GM23248 (cell line): Measurements from ENCODE around the gene PPP6R2. TPM values are rescaled to one million over a fixed set of nuclear protein-coding genes. Genes with fewer than 3 reads are reported as not detected.

ENCODE experiments used
- DNase-seq: peaks from one replicate; pipeline ENCODE4 v3.0.0-alpha.2; 2015
- H2AFZ ChIP-seq: fragments of 200-600 bp; sonication (generic); 2 replicates; pipeline ENCODE4 v1.6.1; 2016; ENCODE audit warnings: antibody characterized with exemption
- H3F3A ChIP-seq: fragments of 200-600 bp; sonication (generic); 2 replicates; pipeline ENCODE4 v1.6.1; 2016; ENCODE audit warnings: mild to moderate bottlenecking, antibody characterized with exemption, mixed run types; ENCODE audit not compliant: insufficient read depth
- H3K27ac ChIP-seq: fragments of 200-600 bp; sonication (generic); 2 replicates; pipeline ENCODE4 v1.5.1; 2016; ENCODE audit warnings: mild to moderate bottlenecking
- H3K27me3 ChIP-seq: fragments of 200-600 bp; sonication (generic); replicated peaks from 2 replicates; pipeline ENCODE4 v1.6.1; 2016; ENCODE audit warnings: mild to moderate bottlenecking; ENCODE audit not compliant: insufficient read depth
- H3K36me3 ChIP-seq: fragments of 200-600 bp; sonication (generic); 2 replicates; pipeline ENCODE4 v1.6.1; 2016; ENCODE audit warnings: low read depth, mild to moderate bottlenecking
- H3K4me1 ChIP-seq: fragments of 200-600 bp; sonication (generic); 2 replicates; pipeline ENCODE4 v1.6.1; 2016; ENCODE audit warnings: mild to moderate bottlenecking; ENCODE audit not compliant: insufficient read depth
- H3K4me2 ChIP-seq: fragments of 200-600 bp; sonication (generic); one replicate; pipeline ENCODE4 v1.6.1; 2016; ENCODE audit warnings: mild to moderate bottlenecking; ENCODE audit not compliant: unreplicated experiment
- H3K4me3 ChIP-seq: fragments of 200-600 bp; sonication (generic); 2 replicates; pipeline ENCODE4 v1.5.1; 2016; ENCODE audit warnings: mild to moderate bottlenecking
- H3K79me2 ChIP-seq: fragments of 200-600 bp; sonication (generic); 2 replicates; pipeline ENCODE4 v1.6.1; 2016; ENCODE audit warnings: mild to moderate bottlenecking; ENCODE audit not compliant: insufficient read depth
- H3K9ac ChIP-seq: fragments of 200-600 bp; sonication (generic); 2 replicates; pipeline ENCODE4 v1.6.1; 2016; ENCODE audit warnings: mild to moderate bottlenecking
- H3K9me2 ChIP-seq: fragments of 200-600 bp; sonication (generic); 2 replicates; pipeline ENCODE4 v1.6.1; 2016; ENCODE audit warnings: mixed run types, mild to moderate bottlenecking, moderate library complexity; ENCODE audit not compliant: insufficient read depth
- H3K9me3 ChIP-seq: fragments of 200-600 bp; sonication (generic); one replicate; pipeline ENCODE4 v1.6.1; 2017; ENCODE audit warnings: low read depth
- H4K20me1 ChIP-seq: fragments of 200-600 bp; sonication (generic); 2 replicates; pipeline ENCODE4 v1.6.0; 2016; ENCODE audit not compliant: insufficient read depth
- EZH2 ChIP-seq: fragments of 200-600 bp; sonication (generic); IDR thresholded peaks from 2 replicates; pipeline ENCODE4 v1.6.1; 2018; ENCODE audit warnings: antibody characterized with exemption, mild to moderate bottlenecking; ENCODE audit not compliant: insufficient read depth, poor library complexity, severe bottlenecking
- EZH2phosphoT487 ChIP-seq: fragments of 200-600 bp; sonication (generic); IDR thresholded peaks from 2 replicates; pipeline ENCODE4 v1.6.1; 2018; ENCODE audit warnings: antibody characterized with exemption, moderate library complexity, mild to moderate bottlenecking, low read depth; ENCODE audit not compliant: insufficient read depth
- WGBS, 2 experiments: methylation state at CpG; one replicate each; pipeline ENCODE4 v1.1.6; 2015 to 2017; ENCODE audit warnings: low lambda C conversion rate in 2 of 2, low coverage in 1 of 2; ENCODE audit errors: missing lambda C conversion rate in 2 of 2; 5-methylcytosine and 5-hydroxymethylcytosine counted together
- in situ Hi-C: fragments of 300-500 bp; cut with MboI; formaldehyde crosslinking; loops from 2 replicates; pipeline ENCODE4 v1.15.0; 2020
- polyA plus RNA-seq: library from polyadenylated mRNA; unstranded; fragments of >200 nt; fragmentation: Nextera tagmentation; extraction: Ambion mirVana; gene quantifications from 2 replicates; pipeline ENCODE4 v1.2.1, GENCODE V29; 2016
- total RNA-seq: library from RNA; depleted of rRNA; stranded (reverse); fragments of >200 nt; shearing (Covaris generic); gene quantifications from 2 replicates; pipeline ENCODE4 v1.2.3, GENCODE V29; 2014

PPP6R2 gene
- total and polyA plus RNA-seq, 2 experiments from 2014 or later, result 22.2 to 58.4 TPM

DNA sequence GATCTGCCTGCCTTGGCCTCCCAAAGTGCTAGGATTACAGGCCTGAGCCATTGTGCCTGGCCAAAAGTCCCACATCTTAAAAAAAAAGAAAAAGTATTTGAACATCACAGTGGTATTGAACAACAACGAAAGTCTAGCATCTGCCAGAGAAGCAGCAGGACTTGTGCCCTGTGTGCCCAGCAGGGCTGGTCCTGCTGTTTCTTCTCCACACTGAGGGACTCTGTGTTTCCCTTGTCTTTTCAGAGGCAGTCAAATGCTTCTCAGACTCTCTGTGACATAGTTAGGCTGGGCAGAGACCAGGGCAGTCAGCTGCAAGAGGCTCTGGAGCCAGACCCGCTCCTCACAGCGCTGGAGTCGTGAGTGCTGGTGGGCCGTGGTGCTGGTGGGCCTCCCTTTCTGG, 75.5 kb downstream of the PPP6R2 start:
- Histone ChIP-seq H3K27ac (no peak overlapping the region), H3K9me3 (no peaks in the 10 kb centered on the region), H3K9ac (no peak overlapping the region), H3K9me2 (no peaks in the 10 kb centered on the region), H3K27me3 (no peaks in the 10 kb centered on the region), H3K79me2 (no peaks in the 10 kb centered on the region), H3K4me1 (no peaks in the 10 kb centered on the region), H3F3A (no peaks in the 10 kb centered on the region), H4K20me1 (no peaks in the 10 kb centered on the region), H3K4me2 (no peak overlapping the region), H3K36me3 (peaks cover 23% of the 10 kb centered on the region; the same call in 1 of the 2 replicates), H2AFZ (no peak overlapping the region), H3K4me3 (no peak overlapping the region)
- WGBS, 2 experiments, result 97 to 98% methylated on average over 5 of the region's 5 CpGs
- DNase-seq, result no peak
- in situ Hi-C loops, result no loop called here
- TF ChIP-seq EZH2, result no peak
- no peak for TF ChIP-seq EZH2phosphoT487

DNA sequence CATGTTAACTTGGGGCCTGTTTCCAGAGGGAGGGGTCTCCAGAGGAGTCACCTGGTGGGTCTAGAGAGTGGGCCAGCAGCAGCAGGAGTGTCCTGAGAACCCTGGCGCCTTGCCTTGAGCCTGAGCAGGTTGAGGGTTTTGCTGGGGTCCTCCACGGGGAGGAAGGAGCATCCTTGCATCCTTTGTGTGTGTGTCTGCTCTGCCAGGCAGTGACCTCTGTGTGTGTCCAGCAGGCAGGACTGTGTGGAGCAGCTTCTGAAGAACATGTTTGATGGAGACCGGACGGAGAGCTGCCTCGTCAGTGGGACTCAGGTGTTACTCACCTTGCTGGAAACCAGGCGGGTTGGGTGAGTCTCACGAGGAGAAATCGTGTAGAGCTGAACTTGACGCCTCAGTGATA, 76.0 kb downstream of the PPP6R2 start:
- no peaks in the 10 kb centered on the region for H3K27me3 ChIP-seq
- H2AFZ ChIP-seq, result no peak overlapping the region
- H4K20me1 ChIP-seq, result no peaks in the 10 kb centered on the region
- in situ Hi-C loops, result no loop called here
- WGBS, 2 experiments, result 86 to 92% methylated on average over 9 of the region's 9 CpGs
- DNase-seq, result no peak
- H3K4me3 ChIP-seq, result no peak overlapping the region
- no peak overlapping the region for H3K4me2 ChIP-seq
- TF ChIP-seq EZH2phosphoT487, result no peak
- TF ChIP-seq EZH2, result no peak
- H3F3A ChIP-seq, result no peaks in the 10 kb centered on the region
- H3K9ac ChIP-seq, result no peak overlapping the region
- H3K4me1 ChIP-seq, result no peaks in the 10 kb centered on the region
- H3K9me3 ChIP-seq, result no peaks in the 10 kb centered on the region
- H3K9me2 ChIP-seq, result no peaks in the 10 kb centered on the region
- H3K27ac ChIP-seq, result no peak overlapping the region
- H3K36me3 ChIP-seq, result peaks cover 23% of the 10 kb centered on the region; the same call in 1 of the 2 replicates
- no peaks in the 10 kb centered on the region for H3K79me2 ChIP-seq

DNA sequence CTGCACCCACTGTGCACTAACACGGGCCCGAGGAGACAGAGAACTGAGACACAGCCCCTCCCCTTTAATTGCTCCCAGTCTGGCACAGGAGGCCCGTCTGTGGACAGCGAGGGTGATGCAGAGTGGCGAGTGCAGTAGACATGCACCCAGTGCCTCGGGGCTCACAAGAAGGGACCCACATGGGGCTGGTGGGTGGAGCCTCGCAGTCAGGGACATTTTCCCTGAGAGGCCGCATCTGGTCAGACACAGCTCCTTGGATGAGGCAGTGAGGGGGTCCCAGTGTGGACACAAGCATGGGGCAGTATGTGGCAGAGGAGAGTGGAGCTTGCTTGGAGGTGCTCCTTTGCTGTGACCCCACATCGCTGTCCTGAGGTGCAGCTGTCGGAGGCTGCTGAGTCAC, 76.9 kb downstream of the PPP6R2 start:
- no peak for DNase-seq
- Histone ChIP-seq H3K27ac (no peak overlapping the region), H3K9me2 (no peaks in the 10 kb centered on the region), H2AFZ (no peak overlapping the region), H3K9me3 (no peaks in the 10 kb centered on the region), H3K27me3 (no peaks in the 10 kb centered on the region), H3K4me3 (no peak overlapping the region), H3K4me1 (no peaks in the 10 kb centered on the region), H3K9ac (no peak overlapping the region), H4K20me1 (no peaks in the 10 kb centered on the region), H3K79me2 (no peaks in the 10 kb centered on the region), H3K4me2 (no peak overlapping the region), H3K36me3 (peaks cover 26% of the 10 kb centered on the region; the same call in 1 of the 2 replicates), H3F3A (0 out of 2 replicates have a peak, but pooled peaks cover 2% of the 10 kb centered on the region)
- in situ Hi-C loops, result no loop called here
- TF ChIP-seq EZH2 (no peak), EZH2phosphoT487 (no peak)
- WGBS, 2 experiments, result 95 to 98% methylated on average over 10 of the region's 10 CpGs

DNA sequence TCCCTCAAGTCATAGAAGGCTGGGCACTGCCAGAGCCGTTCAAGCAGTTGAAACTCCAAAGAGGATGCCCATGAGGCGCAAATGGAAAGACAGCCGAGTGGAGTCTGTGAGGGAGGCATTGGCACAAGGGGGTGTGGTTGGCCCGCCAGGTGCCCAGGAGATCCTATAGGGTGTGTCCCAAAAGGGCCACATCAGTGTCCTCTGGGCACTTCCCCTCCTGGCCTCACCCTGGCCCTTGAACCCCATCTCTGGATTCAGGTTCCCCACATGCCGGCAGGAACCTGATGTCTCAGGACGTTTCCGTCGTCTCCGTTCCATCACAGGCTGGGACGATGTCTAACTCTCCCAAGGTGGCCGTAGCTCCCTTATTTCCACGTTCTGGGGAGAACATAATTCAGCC, 77.5 kb downstream of the PPP6R2 start:
- in situ Hi-C loops, result no loop called here
- H3K9me3 ChIP-seq, result no peaks in the 10 kb centered on the region
- TF ChIP-seq EZH2phosphoT487, result no peak
- peaks cover 26% of the 10 kb centered on the region; the same call in 1 of the 2 replicates for H3K36me3 ChIP-seq
- 95% methylated on average over 12 of the region's 12 CpGs for WGBS, 2 experiments
- H3K9ac ChIP-seq, result no peak overlapping the region
- H3K27me3 ChIP-seq, result no peaks in the 10 kb centered on the region
- no peak overlapping the region for H3K4me3 ChIP-seq
- no peak overlapping the region for H2AFZ ChIP-seq
- 0 out of 2 replicates have a peak, but pooled peaks cover 4% of the 10 kb centered on the region for H3F3A ChIP-seq
- H3K4me2 ChIP-seq, result no peak overlapping the region
- H3K4me1 ChIP-seq, result no peaks in the 10 kb centered on the region
- no peaks in the 10 kb centered on the region for H3K79me2 ChIP-seq
- no peaks in the 10 kb centered on the region for H3K9me2 ChIP-seq
- DNase-seq, result no peak
- H3K27ac ChIP-seq, result no peak overlapping the region
- no peaks in the 10 kb centered on the region for H4K20me1 ChIP-seq

DNA sequence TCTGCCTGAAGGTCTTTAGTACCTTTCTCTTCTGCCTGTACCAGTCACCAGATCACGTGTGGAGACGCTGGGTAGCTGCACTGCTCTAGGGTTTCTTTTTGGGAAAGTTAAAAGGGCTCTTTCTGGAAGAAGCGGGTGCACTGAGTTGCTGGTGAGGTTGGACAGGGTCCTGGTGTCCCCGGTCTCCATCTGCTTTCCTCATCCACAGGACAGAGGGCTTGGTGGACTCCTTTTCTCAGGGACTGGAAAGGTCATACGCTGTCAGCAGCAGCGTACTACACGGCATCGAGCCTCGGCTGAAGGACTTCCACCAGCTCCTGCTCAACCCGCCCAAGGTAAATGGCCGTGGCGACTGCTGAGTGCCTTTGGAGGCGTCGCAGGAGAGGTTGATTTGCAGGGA, 78.9 kb downstream of the PPP6R2 start:
- DNase-seq, result no peak
- H3K9me3 ChIP-seq, result no peaks in the 10 kb centered on the region
- H2AFZ ChIP-seq, result no peak overlapping the region
- in situ Hi-C loops, result no loop called here
- H3K4me2 ChIP-seq, result no peak overlapping the region
- H3K79me2 ChIP-seq, result no peaks in the 10 kb centered on the region
- WGBS, 2 experiments, result 92 to 96% methylated on average over 14 of the region's 14 CpGs
- no peak overlapping the region for H3K4me3 ChIP-seq
- no peaks in the 10 kb centered on the region for H4K20me1 ChIP-seq
- no peak overlapping the region for H3K9ac ChIP-seq
- H3K9me2 ChIP-seq, result no peaks in the 10 kb centered on the region
- no peaks in the 10 kb centered on the region for H3K27me3 ChIP-seq
- TF ChIP-seq EZH2phosphoT487 (no peak), EZH2 (no peak)
- no peak overlapping the region for H3K27ac ChIP-seq
- H3K4me1 ChIP-seq, result no peaks in the 10 kb centered on the region
- peaks cover 14% of the 10 kb centered on the region; the same call in 1 of the 2 replicates for H3K36me3 ChIP-seq
- H3F3A ChIP-seq, result 0 out of 2 replicates have a peak, but pooled peaks cover 4% of the 10 kb centered on the region
